Cardiac septum (tissue), 1 donor: ENCODE measurements around the gene BAIAP2. TPM values are rescaled to one million over a fixed set of nuclear protein-coding genes. Genes with fewer than 3 reads are reported as not detected.
"Not testable (repeated sequence)": the region's sequence is repeated elsewhere in the genome, so short reads cannot be mapped to it uniquely, and the experiment has no call there.

Source experiments
- DNase-seq: peaks from one replicate; pipeline ENCODE4 v3.0.0-alpha.2; 2020; ENCODE audit warnings: low spot score
- intact Hi-C: fragments of 100-400 bp; cut with DNase I; formaldehyde crosslinking; loops from one replicate; pipeline ENCODE4 v1.14.0; 2022
- total RNA-seq: library from RNA; stranded (reverse); fragmentation: NEBNext Ultra II Directional; extraction: Animal tissue kit (Norgen Biotek cat#: 25700); gene quantifications from one replicate; pipeline ENCODE4 v1.2.1, GENCODE V29; 2021
- donor health status: DM: no; HTN: no; CAD: no.

The BAIAP2 gene
- total RNA-seq, 1 donor from 2014 or later, result 9.8 TPM

DNA sequence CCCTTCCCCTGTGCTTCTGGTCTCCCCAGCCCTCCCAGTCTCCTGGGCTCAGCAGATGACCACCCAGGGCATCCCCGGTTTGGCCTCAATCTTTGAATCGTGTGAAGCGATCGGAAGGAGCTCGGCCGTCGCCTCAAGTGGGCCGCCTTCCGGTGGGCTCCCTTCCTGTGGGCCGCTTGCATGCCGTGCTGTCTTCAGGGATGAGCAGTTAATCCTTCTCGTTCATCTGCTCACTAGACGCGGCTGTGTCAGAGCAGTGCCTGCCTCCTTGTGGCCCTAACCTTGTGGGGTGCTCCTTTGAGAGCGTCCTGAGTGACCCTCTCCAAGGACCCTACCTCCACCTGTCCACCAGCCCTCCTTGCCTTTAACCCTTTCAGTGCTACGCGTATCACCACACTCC lies 40.4 kb downstream of the BAIAP2 start:
- no peak for DNase-seq
- intact Hi-C loops, result no loop called here

DNA sequence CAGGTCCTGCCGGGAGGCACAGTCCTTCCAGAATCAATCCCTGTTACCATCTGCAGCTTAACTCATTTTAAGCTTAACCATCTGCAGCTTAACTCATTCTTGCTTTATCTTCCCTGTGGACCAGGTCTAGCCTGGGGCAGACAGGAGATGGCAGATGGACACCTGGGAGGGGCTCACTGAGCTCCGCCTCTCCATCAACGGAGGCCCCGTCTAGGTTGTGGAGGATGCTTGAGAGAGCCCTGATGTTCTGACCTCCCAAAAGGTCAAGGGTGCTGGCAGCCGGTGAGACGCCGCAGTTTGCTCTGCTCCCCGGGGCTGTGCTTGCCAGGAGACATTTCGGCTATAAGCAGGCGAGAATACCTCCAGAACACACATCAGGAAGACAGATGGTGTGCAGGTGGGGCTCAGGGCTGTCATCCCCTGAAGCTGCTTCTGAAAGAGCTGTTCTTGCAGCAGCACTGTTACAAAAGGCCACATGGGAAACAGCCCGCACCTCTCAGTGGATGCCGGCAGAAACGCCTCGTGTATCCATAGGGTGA lies 41.3 kb downstream of the BAIAP2 start:
- no peak for DNase-seq
- intact Hi-C loops, result no loop called here

DNA sequence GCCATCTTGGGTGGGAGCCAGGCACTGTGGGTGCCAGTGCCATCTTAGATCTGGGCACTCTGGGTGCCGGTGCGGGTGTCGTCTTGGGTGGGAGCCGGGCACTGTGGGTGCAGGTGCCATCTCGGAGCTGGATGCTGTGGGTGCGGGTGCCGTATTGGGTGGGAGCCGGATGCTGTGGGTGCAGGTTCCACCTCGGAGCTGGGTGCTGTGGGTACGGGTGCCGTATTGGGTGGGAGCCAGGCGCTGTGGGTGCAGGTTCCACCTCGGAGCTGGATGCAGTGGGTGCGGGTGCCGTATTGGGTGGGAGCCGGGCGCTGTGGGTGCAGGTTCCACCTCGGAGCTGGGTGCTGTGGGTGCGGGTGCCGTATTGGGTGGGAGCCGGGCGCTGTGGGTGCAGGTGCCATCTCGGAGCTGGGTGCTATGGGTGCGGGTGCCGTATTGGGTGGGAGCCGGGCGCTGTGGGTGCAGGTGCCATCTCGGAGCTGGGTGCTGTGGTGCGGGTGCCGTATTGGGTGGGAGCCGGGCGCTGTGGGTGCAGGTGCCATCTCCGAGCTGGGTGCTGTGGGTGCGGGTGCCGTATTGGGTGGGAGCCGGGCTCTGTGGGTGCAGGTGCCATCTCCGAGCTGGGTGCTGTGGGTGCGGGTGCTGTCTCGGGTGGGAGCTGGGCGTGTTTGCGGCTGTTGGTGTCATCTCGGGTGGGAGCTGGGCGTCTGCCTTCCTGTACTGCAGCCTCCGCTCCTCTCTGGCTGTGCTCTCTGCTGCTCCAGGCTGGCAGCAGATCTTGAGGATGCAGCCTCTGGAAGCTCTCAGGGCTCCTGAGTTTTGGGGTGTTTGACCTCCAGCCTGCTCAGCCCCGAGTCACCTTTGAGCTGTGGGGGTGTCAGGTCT lies 43.3 kb downstream of the BAIAP2 start:
- intact Hi-C loops, DNase-seq: not testable (repeated sequence)

DNA sequence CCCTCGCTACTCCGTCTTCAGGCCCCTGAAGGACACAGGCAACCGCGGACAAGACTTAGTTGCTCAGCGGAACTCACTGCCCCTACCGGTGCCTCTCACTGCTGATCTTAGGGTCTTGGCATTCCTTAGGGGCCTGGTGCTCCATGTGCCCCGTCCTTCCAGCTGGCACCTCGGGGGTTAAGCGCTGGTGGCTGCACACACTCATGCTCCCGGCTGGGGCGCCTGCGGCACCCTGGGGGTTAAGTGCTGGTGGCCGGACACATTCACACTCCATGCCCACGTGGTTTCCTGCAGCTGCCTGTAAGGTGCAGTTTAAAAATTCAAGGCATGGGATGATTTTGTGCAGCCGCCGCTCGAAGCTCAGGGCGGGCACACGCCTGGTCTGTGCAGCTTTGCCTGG lies 45.1 kb downstream of the BAIAP2 start:
- intact Hi-C loops, result no loop called here
- DNase-seq, result no peak

DNA sequence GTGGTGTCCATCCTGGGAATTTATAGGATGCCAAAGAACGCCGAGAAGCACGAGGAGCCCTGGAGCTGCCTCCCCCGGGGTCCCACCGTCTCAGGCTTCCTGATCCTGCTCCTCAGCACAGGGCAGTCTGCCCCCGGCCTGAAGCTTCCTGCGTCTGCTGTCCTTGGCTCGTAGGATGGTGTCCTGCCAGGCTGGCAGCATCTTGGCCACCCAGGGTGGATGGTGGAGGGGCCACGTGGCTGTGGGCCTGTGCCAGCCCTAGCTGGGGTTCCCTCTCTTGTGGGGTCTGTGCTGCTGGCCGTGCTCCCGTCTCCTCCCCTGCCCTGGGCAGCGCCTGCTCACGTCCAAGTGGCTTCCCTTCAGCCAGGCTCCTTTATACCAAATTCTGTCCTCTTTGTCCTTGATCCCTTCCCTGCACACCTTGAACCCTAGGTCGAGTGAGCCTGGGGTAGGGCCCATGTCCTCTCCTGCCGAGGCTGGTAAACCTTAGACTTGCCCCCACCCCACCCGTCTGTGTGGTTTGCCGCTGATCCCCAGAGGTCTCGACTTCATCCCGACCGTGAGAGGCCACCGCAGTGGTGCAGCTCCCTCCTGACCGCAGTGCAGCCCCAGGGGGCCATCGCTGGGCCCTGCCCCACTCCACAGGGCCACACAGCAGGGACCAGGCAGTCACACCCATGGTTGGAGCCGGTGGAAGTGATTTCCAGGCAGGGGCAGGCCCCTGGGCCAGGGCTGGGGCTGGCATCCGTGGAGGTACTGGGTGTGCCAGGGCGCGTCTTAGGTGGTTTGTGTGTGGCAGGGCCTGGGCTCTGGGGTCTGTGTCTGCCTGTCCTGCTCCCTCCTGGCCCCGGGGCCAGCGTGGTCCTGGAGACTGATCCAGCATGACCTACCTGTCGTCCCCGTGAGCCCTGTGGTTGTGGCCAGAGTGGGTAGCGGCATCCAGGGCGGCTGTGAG lies 46.5 kb downstream of the BAIAP2 start:
- no peak for DNase-seq
- intact Hi-C loops, result no loop called here

DNA sequence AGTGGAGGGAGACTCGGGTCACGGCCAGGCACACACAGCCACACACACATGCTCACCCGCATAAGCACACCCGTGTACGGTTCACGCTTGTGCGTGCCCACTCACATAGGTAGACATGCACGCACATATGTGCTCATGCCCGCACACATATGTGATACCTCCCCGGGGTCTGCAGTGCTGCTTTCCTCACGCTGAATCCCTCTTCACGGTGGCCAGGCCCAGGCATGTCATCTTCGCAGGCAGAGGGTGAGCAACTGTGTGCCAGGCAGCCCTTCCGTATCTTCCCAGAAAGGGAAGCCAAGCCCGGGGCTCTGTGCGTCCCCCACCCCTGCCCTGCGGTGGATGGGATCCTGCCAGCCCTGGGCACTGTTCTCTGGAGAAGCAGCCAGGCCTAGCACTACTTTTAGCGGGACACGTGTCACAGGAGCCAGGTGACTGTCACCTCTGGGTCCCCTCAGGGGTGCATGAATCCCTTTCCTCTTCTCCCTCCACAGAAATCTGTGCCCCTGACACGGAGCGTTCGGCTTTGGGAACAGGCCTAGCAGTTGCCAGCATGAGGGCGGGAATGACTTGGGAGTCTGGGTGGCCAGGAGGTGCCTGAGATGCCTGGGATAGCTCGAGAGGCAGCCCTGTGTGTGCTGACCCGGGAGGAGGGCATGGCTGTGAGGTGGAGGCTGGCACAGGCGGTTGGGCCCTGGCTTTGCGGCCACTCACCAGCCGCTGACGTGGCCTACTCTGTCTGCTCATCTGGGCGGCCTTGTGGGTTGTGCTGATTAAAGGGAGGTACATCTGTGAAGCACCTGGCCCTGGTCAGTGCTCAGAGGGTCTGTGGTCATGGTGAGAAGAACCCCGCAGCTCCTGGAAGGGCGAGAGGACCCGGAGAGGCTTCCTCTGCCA lies 47.5 kb downstream of the BAIAP2 start:
- no peak for DNase-seq
- intact Hi-C loops, result no loop called here

DNA sequence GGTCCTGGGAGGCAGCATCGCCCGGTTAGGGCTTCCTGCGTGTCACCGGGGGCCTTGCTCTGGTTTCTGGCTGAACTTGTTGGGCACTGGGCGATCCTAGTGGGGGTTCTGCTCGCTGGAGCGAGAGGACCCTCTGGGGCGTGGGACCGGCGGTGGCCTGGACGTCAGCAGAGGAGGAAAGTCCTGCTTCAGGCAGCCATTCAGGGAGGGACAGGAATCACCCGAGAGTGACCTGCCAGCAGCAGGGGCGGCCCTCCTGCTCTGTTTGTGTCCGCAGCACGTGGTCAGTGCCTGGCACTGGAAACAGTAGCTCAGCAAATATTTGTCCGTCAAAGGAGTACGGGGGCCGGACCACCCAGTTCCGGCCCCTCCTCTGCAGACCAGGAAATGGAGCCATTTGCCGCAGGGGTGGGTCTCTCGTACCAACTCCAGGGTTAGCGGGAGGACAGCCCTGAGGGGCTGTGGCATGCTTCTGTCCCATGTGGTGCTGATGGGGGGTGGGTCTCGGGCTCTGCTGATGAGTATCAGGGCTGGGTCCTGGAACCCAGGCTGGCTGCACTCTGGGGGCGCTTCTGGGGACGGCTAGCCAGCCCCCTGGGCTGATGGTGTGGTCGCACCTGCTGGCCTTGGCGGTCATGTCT lies 48.3 kb downstream of the BAIAP2 start:
- intact Hi-C loops, result no loop called here
- DNase-seq, result no peak

DNA sequence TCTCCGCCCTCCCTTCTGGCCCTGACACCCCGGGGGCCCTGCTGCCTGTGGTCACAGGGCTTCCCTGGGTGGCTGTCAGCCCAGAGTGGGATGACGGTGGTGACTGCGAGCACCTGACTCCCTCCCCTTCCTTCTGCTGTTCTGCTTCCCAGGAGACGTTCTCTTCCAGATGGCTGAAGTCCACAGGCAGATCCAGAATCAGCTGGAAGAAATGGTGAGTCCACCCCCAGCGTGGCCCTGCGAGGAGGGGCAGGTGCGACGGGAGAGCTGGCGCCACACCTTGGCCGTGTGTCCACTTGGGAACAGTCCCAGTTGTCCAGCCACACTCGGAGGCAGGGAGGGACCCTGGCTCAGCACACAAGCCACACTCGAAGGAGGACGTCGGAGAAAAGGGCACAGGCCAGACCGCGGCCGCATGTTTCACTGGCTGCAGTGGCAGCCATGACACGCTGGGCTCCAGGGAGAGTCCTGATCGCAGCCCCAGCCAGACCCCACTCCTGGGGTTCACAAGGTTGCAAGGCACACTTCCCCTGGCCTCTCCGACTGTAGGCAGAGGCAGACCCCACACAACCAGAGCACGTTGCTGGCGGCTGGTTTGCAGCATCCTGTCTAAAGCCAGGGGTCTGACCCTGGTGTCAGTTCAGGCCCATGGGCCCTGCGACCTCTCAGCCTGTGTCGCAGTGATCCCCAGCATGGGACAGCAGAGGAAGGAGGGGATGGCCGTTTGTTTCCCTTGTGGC lies 49.9 kb downstream of the BAIAP2 start:
- intact Hi-C loops, result no loop called here
- DNase-seq, result no peak

DNA sequence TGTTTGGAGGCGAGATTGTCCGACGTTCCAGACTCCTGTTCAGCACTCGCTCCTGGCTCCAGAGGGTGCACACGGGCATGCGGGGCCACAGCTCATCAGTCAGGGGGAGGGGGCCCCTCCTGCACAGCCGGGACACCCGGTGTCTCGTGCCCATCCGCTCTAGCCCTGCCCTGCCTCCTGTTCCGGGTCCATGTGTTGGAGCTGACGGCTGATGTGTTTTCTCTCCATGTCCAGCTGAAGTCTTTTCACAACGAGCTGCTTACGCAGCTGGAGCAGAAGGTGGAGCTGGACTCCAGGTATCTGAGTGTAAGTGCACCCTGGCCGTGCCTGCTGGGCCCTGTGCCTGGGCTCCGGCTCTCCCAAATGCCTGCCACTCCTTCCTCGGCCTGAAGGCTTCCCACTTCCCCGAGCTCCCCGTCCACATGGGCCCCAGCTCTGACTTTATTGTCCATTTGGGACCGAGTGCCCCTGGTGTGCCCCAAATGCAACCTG lies 50.5 kb downstream of the BAIAP2 start:
- intact Hi-C loops, result no loop called here
- DNase-seq, result no peak

DNA sequence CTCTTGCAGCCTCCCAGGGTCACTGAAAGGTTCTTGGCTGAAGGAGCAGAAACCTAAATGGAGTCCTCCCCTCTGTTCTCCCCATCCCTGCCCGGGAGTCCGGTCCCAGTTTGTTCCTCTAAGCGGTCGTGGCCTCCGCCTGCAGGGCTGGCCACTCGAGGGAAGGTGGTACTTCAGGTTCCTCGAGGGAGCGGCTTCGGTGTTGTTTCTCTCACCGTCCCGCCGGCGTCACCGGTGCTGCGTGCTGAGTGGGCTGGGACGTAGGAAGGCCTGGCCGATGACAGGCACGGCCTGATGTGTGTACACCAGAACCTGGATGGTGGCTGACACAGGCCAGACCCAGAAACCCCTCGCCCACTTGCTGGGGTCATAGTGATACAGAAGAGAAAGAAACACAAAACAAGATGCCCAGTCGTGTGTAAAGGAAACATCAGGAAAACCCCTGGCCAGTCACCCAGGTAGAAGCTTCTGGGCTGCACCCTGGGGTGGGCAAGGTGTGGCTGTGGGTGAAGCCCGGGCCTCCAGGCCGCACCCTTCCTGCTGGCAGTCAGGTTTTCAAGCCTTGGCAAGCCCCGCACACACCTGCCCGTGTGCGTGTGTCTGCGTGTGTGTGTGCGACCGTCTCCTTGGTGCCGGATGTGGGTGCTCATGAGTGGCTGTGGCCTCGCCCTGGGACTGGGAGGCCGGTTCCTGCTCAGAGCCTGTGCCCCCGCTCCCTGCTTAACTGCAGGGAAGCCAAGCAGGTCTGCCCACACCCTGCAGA lies 52.0 kb downstream of the BAIAP2 start:
- intact Hi-C loops, result no loop called here
- no peak for DNase-seq

DNA sequence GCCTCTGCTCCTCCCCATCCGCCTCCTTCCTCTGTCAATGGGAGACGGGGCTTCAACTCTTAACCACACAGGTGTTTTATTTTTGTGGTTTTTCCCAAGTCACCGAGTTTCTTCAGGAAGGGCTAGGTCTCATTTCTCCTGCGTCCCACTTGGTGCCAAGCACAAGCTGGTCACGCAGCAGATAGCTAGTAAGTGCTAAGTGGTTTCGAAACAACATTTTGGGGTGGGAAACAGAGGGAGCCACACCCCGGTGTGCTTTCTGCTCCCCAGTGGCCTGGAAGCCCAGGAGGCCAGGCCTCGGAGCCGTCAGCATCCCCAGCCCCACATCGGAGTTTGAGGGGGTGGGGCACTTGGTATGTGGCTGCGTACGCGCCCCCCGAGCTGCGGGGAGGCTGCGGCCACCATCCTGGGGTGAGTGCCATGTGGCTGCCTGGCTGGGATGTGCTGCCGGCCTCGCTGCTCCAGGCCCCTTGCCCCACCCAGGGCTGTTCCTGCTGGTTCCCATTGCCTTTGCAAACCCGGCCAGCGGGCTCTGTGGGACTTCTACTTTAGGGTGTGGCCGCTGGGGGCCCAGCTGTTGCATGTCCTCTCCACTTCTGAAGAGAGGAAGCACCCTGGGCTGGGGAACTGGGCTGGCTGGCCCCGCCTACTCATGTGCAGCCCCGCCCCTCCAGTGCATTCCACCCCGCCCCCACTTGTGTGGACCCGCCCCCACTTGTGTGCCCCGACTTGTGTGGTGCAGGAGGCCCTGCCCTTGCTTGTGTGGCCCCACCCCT lies 55.6 kb downstream of the BAIAP2 start:
- no peak for DNase-seq
- intact Hi-C loops, result no loop called here

DNA sequence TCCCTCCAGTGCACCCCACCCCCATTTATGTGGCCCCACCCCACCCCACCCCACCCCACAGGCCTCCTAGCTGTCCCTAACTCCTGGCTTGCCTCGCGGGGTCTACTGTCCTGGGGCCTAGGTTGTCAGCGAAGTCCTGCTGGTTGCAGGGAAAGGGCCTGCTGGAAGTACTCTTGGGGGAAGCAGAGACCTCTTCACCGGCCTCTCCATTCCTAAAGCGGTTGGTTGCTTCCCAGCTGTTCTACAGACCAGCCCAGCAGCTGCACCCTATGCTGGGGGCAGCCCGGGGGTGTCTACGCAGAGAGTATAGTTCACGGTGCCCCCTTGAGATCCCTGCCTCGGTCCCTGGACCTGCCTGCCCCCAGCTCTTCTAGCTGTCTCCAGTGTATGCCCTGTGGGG lies 56.2 kb downstream of the BAIAP2 start:
- intact Hi-C loops, result no loop called here
- DNase-seq, result no peak

DNA sequence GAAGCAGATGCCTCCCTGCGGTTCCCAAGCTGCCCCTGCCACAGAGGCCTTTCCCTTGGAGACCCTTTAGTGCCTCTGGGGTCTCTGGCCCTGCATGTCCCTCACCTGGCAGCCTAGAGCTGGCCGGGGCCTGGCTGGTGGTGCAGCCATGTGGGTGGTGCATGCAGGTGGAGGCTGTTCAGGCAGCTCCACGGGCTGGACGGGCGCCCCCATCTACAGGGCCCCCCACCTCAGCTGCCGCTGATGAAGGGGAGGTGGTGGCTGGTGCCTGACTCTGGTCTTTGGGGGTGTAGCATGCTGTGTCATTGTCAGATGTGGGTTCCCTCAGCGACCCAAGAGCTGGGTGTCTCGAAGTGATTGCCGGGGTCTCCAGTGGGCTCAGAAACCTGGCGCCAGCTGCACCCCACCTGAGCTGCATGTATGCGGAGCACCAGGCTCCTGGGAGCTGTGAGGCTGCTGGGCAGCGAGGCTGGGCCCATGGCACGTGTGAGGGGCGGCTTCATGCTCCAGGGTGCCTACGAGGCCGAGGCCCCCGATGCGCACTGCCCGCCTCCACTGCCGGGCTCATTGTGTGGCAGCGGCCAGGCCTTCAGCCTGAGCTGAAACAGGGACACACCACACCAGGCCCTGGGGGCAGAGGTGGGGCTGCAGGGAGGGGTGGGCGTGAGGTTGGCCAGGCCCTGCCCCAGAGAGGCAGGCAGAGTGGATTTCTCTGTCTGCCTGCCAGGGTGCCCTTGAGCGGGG lies 57.0 kb downstream of the BAIAP2 start:
- no peak for DNase-seq
- intact Hi-C loops, result no loop called here

DNA sequence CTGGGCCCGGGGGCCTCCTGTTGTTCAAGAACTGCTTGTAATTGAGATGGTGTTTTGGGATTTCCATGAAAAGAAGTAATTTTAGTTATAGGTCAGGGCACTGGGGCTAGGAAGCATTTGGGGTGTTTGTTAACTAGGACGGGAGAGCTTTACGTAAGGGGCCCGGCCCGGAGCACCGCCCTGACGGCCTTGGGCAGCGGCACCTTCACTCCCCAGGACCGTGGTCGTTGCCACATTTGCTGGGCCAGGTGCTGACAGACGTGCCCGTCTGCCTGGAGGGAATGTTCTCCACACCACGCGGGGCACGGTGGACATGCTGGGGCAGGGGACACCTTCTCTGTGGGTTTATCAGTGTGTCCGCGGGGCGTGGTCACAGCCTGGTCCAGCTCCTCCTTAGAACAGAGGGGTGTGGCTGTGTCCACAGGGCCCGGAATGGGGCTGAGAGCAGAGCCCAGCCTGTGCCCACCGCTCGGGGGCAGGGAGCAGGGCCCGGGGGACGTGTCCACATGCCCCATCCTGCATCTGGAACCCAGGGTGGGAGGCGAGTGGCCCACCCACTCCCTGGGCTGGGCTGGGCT lies 57.7 kb downstream of the BAIAP2 start:
- no peak for DNase-seq
- intact Hi-C loops, result no loop called here

DNA sequence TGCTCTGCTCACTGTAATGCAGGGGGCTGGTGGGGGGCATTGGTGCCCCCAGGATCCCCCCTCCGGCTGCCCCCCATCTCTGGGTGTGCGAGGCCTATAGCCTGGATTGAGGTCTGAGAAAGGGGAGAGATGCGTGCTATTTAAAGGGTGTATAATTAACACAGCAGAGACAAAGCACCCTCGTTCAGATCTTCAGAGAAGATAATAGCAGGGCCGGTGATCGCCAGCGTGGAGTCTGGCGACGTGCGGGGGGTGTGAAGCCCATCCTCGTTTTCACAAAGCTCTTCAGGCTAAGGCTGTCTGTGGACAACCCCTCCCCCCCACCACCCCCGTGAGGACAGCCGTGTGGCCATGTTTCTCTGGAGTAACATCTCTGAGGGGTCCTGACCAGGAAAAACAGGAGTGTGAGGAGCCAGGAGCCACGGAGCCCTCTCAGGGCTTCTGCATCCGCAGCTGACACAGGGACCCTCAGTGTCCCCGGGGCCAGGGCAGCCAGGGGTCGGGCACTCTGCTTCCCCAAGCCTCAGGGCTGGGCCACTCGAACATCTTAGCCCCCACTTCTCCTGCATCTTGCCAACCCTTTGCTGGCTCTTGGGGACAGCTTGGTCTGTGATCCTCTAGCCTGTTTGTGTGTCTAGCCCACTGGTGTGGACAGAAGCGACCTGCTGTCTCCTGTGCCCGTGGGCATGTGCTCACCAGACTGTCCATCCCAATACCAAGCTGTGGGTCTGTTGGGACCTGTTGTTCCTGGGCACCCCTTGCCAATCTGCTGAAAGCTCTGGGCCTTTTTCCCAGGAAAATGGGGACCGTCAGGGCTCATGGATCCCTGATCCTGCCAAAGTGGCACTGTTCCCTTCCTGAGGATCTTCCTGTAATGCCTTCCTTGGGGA lies 58.9 kb downstream of the BAIAP2 start:
- intact Hi-C loops, result no loop called here
- no peak for DNase-seq
